ENCODE measurements around the gene PDE6B. TPM values are rescaled to one million over a fixed set of nuclear protein-coding genes. Genes with fewer than 3 reads are reported as not detected.

PDE6B gene
- total RNA-seq, 1 donor from 2014 or later = 2.3 TPM

GRCh38 chr4:657338-657833 lies 32.0 kb downstream of the PDE6B start:
- H3K9me3 Mint-ChIP-seq (ENCODE audit: unreplicated experiment) = peaks cover 10% of the 10 kb centered on the region
- DNase-seq = no peak
- H3K4me3 Mint-ChIP-seq (ENCODE audit: unreplicated experiment) = no peak overlapping the region
- TF ChIP-seq CTCF (IDR thresholded peaks at IDR 0.05; ENCODE audit: partially characterized antibody, unreplicated experiment) = no peak
- peaks cover 15% of the 10 kb centered on the region for H3K27me3 Mint-ChIP-seq (ENCODE audit: unreplicated experiment)
- H3K36me3 Mint-ChIP-seq (ENCODE audit: unreplicated experiment) = peaks cover 6% of the 10 kb centered on the region
- no peaks in the 10 kb centered on the region for H3K4me1 Mint-ChIP-seq (ENCODE audit: low read depth, unreplicated experiment)
- no peak overlapping the region for H3K27ac Mint-ChIP-seq (ENCODE audit: unreplicated experiment)

GRCh38 chr4:657834-658667 lies 32.7 kb downstream of the PDE6B start:
- H3K27ac Mint-ChIP-seq (ENCODE audit: unreplicated experiment) = no peak overlapping the region
- no peak for DNase-seq

GRCh38 chr4:658681-659667 lies 33.6 kb downstream of the PDE6B start:
- Mint-ChIP-seq H3K36me3 (ENCODE audit: unreplicated experiment) (peaks cover 6% of the 10 kb centered on the region), H3K4me3 (ENCODE audit: unreplicated experiment) (no peak overlapping the region), H3K4me1 (ENCODE audit: low read depth, unreplicated experiment) (no peaks in the 10 kb centered on the region), H3K9me3 (ENCODE audit: unreplicated experiment) (peaks cover 6% of the 10 kb centered on the region), H3K27me3 (ENCODE audit: unreplicated experiment) (peaks cover 12% of the 10 kb centered on the region), H3K27ac (ENCODE audit: unreplicated experiment) (no peak overlapping the region)
- DNase-seq = no peak
- no peak for TF ChIP-seq CTCF (IDR thresholded peaks at IDR 0.05; ENCODE audit: partially characterized antibody, unreplicated experiment)

More at GRCh38 chr4:657834-658667, 32.7 kb downstream of the PDE6B start:
- Mint-ChIP-seq H3K4me3 (ENCODE audit: unreplicated experiment) (no peak overlapping the region), H3K27me3 (ENCODE audit: unreplicated experiment) (peaks cover 12% of the 10 kb centered on the region), H3K9me3 (ENCODE audit: unreplicated experiment) (peaks cover 6% of the 10 kb centered on the region), H3K4me1 (ENCODE audit: low read depth, unreplicated experiment) (no peaks in the 10 kb centered on the region), H3K36me3 (ENCODE audit: unreplicated experiment) (peaks cover 6% of the 10 kb centered on the region)
- TF ChIP-seq CTCF (IDR thresholded peaks at IDR 0.05; ENCODE audit: partially characterized antibody, unreplicated experiment) = no peak

GRCh38 chr4:659851-660250 lies 34.5 kb downstream of the PDE6B start:
- H3K4me3 Mint-ChIP-seq (ENCODE audit: unreplicated experiment) = no peak overlapping the region
- H3K9me3 Mint-ChIP-seq (ENCODE audit: unreplicated experiment) = peaks cover 6% of the 10 kb centered on the region
- no peak overlapping the region for H3K27ac Mint-ChIP-seq (ENCODE audit: unreplicated experiment)
- peaks cover 6% of the 10 kb centered on the region for H3K36me3 Mint-ChIP-seq (ENCODE audit: unreplicated experiment)
- H3K4me1 Mint-ChIP-seq (ENCODE audit: low read depth, unreplicated experiment) = no peaks in the 10 kb centered on the region
- TF ChIP-seq CTCF (IDR thresholded peaks at IDR 0.05; ENCODE audit: partially characterized antibody, unreplicated experiment) = no peak
- no peak for DNase-seq
- H3K27me3 Mint-ChIP-seq (ENCODE audit: unreplicated experiment) = peaks cover 16% of the 10 kb centered on the region
